SK-N-SH treated with all-trans-retinoic acid at 6 μM for 48 hours (cell line): ENCODE results near the gene ARHGEF11.

Source experiments
- CREB5 ChIP-seq: fragments of 250-450 bp; sonication (Bioruptor Pico); IDR thresholded peaks from 2 replicates; pipeline ENCODE4 v1.5.1; 2020; ENCODE audit warnings: low read depth, mild to moderate bottlenecking, moderate library complexity
- CSRNP3 ChIP-seq: fragments of 250-450 bp; sonication (Bioruptor Pico); IDR thresholded peaks from 2 replicates; pipeline ENCODE4 v1.5.1; 2021; ENCODE audit warnings: mild to moderate bottlenecking, moderate library complexity
- ESRRG ChIP-seq: fragments of 250-450 bp; sonication (Bioruptor Pico); IDR thresholded peaks from 2 replicates; pipeline ENCODE4 v1.6.1; 2021; ENCODE audit warnings: mild to moderate bottlenecking
- OSR1 ChIP-seq: fragments of 250-450 bp; sonication (Bioruptor Pico); IDR thresholded peaks from 2 replicates; pipeline ENCODE4 v1.8.0; 2022; ENCODE audit warnings: moderate library complexity, mild to moderate bottlenecking, inconsistent platforms
- PATZ1 ChIP-seq: fragments of 250-450 bp; sonication (Bioruptor Pico); IDR thresholded peaks from 2 replicates; pipeline ENCODE4 v1.8.0; 2020; ENCODE audit warnings: mild to moderate bottlenecking, moderate library complexity, borderline replicate concordance
- POU6F1 ChIP-seq: fragments of 250-450 bp; sonication (Bioruptor Pico); IDR thresholded peaks from 2 replicates; pipeline ENCODE4 v1.8.0; 2021; ENCODE audit warnings: low read depth, mild to moderate bottlenecking, moderate library complexity, borderline replicate concordance
- RARB ChIP-seq: fragments of 250-450 bp; sonication (Bioruptor Pico); IDR thresholded peaks from 2 replicates; pipeline ENCODE4 v1.8.0; 2021; ENCODE audit warnings: mild to moderate bottlenecking, moderate library complexity
- ZFP30 ChIP-seq: fragments of 450-650 bp; formaldehyde crosslinking; IDR thresholded peaks from 2 replicates; pipeline ENCODE4 v1.5.0; 2022; ENCODE audit warnings: mild to moderate bottlenecking, moderate library complexity
- ZNF70 ChIP-seq: fragments of 450-650 bp; formaldehyde crosslinking; IDR thresholded peaks from 2 replicates; pipeline ENCODE4 v1.5.0; 2020; ENCODE audit warnings: mild to moderate bottlenecking, moderate library complexity
- ZNF8 ChIP-seq: fragments of 450-650 bp; formaldehyde crosslinking; IDR thresholded peaks from 2 replicates; pipeline ENCODE4 v1.5.0; 2020; ENCODE audit warnings: mild to moderate bottlenecking, moderate library complexity

- TF ChIP-seq ZNF8 (CRISPR knock-in tag) (no peak), ZNF70 (no peak), ZFP30 (CRISPR knock-in tag) (no peak), CREB5 (CRISPR knock-in tag) (no peak), CSRNP3 (CRISPR knock-in tag) (no peak), RARB (CRISPR knock-in tag) (no peak), ESRRG (CRISPR knock-in tag) (no peak), POU6F1 (CRISPR knock-in tag) (no peak), PATZ1 (CRISPR knock-in tag) (no peak), OSR1 (no peak)
Measured at GRCh38 chr1:156904187-156904959, 141.2 kb downstream of the ARHGEF11 start.
